Tongue (tissue), 2 donors: ENCODE results near the gene WLS. TPM values are rescaled to one million over a fixed set of nuclear protein-coding genes. Genes with fewer than 3 reads are reported as not detected.
A peak's percentile ranks its signal among the peaks of the same experiment; 100 is the strongest.

ENCODE experiments used
- DNase-seq: peaks from one replicate; pipeline ENCODE4 v3.0.0-alpha.2; 2015
- total RNA-seq: library from RNA; depleted of rRNA; stranded (reverse); fragments of >200 nt; gene quantifications from one replicate; pipeline ENCODE4 v1.2.3, GENCODE V29; 2014

The WLS gene
- total RNA-seq, 1 donor from 2014 or later: 140 TPM

GRCh38 chr1:68227598-68227997 lies 4.7 kb downstream of the WLS start:
- DNase-seq: no peak

GRCh38 chr1:68225781-68226180 lies 6.5 kb downstream of the WLS start:
- DNase-seq: no peak

GRCh38 chr1:68223687-68224086 lies 8.6 kb downstream of the WLS start:
- peak; percentile 69 for DNase-seq

- no peak for DNase-seq
Measured at GRCh38 chr1:68221980-68222373, 10.3 kb downstream of the WLS start.

- DNase-seq: no peak
Measured at GRCh38 chr1:68221001-68221979, 11.0 kb downstream of the WLS start.

GRCh38 chr1:68220420-68220819 lies 11.9 kb downstream of the WLS start:
- DNase-seq: no peak

GRCh38 chr1:68218490-68218889 lies 13.8 kb downstream of the WLS start:
- DNase-seq: no peak

- no peak for DNase-seq
Measured at GRCh38 chr1:68217618-68218017, 14.7 kb downstream of the WLS start.

GRCh38 chr1:68217060-68217554 lies 15.2 kb downstream of the WLS start:
- DNase-seq: no peak

- DNase-seq: peak; percentile 46
Measured at GRCh38 chr1:68216089-68216772, 16.1 kb downstream of the WLS start.

GRCh38 chr1:68213843-68214242 lies 18.5 kb downstream of the WLS start:
- peak; percentile 81 for DNase-seq

GRCh38 chr1:68211761-68212380 lies 20.5 kb downstream of the WLS start:
- DNase-seq: no peak

GRCh38 chr1:68210829-68211228 lies 21.5 kb downstream of the WLS start:
- no peak for DNase-seq

- no peak for DNase-seq
Measured at GRCh38 chr1:68210027-68210426, 22.3 kb downstream of the WLS start.

- DNase-seq: peak; percentile 84
Measured at GRCh38 chr1:68206848-68207689, 25.3 kb downstream of the WLS start.

- no peak for DNase-seq
Measured at GRCh38 chr1:68205794-68206358, 26.4 kb downstream of the WLS start.

- DNase-seq: peak; percentile 47
Measured at GRCh38 chr1:68204977-68205630, 27.2 kb downstream of the WLS start.

GRCh38 chr1:68202239-68202832 lies 30.0 kb downstream of the WLS start:
- DNase-seq: no peak

- DNase-seq: peak; percentile 83
Measured at GRCh38 chr1:68201546-68202238, 30.6 kb downstream of the WLS start.

- DNase-seq: no peak
Measured at GRCh38 chr1:68199603-68200002, 32.7 kb downstream of the WLS start.
